GM13976 (cell line): ENCODE results near the gene RPLP2.

ENCODE experiments used
- DNase-seq: peaks from one replicate; pipeline ENCODE4 v3.0.0; 2012; ENCODE audit warnings: low spot score
- in situ Hi-C: fragments of 300-500 bp; cut with MboI; formaldehyde crosslinking; loops from one replicate; pipeline ENCODE4 v1.12.0; 2022; ENCODE audit warnings: low sequenced_read_pairs, mixed read lengths, inconsistent platforms; ENCODE audit not compliant: unreplicated experiment
- TF ChIP-seq, protein P1 (sequence below): IDR thresholded peaks from 2 replicates; pipeline ENCODE4 v1.5.1; 2012; ENCODE audit warnings: borderline replicate concordance, mild to moderate bottlenecking; ENCODE audit not compliant: insufficient read depth; ENCODE audit errors: extremely low read depth, missing control alignments, control extremely low read depth

RPLP2 gene

DNA sequence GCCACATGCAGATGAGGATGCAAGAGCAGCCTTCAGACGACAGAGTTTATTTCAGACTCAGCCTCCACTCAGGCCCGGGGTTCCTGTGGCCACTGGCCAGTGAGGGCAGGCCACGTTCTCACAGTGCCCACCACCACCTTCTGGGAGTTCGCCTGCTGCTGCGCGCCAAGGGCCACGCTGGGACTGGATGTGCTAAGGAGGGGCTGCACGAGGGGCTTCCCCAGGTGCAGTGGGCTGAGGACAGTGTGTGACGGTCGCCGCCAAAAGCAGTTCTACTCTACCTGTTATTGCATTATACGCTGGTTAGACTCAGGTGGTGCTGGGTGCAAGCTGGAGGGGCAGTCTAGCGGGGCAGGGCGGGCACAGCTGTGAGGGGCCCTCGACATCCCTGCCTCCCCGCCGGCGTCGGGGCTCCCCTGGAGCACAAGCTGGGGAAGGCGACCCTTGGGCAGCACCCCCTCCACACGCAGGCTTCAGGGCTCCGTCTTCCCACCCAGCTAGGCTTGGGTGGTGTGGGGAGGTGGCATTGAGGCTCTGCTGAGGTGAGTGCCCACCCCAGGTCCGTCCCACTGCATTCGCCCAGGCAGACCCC lies 22.6 kb upstream of the RPLP2 start:
- in situ Hi-C loops, result no loop called here
- no peak for DNase-seq
- TF ChIP-seq, protein P1, sequence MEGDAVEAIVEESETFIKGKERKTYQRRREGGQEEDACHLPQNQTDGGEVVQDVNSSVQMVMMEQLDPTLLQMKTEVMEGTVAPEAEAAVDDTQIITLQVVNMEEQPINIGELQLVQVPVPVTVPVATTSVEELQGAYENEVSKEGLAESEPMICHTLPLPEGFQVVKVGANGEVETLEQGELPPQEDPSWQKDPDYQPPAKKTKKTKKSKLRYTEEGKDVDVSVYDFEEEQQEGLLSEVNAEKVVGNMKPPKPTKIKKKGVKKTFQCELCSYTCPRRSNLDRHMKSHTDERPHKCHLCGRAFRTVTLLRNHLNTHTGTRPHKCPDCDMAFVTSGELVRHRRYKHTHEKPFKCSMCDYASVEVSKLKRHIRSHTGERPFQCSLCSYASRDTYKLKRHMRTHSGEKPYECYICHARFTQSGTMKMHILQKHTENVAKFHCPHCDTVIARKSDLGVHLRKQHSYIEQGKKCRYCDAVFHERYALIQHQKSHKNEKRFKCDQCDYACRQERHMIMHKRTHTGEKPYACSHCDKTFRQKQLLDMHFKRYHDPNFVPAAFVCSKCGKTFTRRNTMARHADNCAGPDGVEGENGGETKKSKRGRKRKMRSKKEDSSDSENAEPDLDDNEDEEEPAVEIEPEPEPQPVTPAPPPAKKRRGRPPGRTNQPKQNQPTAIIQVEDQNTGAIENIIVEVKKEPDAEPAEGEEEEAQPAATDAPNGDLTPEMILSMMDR, result no peak

DNA sequence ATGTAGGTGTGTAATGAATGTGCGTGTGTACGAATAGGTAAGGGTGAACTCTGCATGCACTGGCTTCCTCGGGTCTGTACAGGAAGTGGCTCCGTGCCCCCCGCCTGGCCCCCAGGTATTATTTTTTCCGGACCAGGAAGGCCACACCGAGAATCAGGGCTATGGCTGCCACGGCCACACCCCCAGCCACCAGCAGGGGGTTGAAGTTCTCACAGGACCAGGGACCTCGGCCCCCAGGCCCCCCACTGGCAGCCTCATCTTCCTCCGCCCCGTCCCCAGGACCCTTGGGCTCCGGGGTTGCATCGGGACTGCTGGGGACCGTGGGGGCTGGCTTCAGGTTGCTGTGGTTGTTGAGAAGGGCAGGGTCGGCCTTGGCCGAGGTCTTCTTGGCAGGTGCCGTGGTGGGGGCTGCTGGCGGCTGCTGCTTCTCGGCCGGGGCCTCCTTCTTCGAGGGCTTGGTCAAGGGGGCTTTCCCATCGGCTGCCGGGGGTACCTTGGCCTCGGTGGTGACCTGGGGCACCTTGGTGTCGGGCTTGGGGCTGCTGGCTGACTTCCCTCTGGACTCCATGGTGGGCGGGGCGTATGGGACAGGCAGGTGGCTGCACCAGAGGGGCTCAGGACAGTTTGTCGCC lies 21.6 kb upstream of the RPLP2 start:
- no peak for DNase-seq
- TF ChIP-seq, protein P1, result no peak
- in situ Hi-C loops, result no loop called here

DNA sequence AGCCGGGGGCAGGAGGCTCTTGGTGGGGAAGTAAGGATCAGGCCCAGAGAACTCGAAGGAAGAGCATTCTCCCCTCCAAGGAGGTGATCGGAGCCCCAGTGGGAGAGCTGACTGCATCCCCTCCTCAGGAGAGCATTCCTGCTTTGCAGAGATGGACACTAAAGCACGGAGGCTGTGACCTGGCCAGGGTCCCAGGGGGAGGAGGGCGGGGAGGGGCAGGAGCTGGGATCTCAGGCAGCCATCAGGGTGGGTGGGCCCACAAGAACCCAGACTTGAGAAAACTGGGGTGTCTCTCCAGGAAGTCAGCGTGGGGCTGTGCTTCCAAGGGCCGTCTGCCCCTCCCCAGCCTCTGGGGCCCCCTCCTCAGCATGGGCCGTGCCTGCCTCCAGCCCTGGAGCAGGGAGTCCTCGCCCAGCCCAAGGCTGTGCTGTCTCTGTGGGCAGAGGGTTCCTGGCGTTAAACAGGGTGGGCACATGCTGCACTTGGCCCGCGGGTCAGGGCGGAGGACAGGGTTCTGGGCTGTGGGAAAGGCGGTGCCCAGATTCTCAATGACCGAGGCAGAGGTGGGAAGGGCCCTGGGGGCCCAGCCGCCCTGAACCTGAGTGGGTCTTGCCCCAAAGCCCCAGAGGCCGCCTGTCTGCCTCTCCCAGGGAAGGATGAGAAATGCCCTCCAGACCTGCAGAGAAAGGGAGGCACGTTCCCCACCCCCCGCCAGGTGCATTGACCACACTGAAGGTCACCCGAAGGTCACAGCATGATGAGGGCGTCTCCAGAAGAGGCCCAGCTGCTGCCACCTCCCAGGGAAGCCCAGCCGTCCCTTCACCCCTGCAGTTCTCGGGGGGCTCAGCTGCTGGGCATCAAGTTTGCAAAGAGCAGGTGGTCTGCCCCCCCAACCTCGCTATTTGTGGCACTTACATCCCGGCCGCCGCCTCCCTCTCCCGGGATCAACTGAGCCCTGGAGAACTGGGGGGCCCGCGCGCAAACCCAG lies 20.5 kb upstream of the RPLP2 start:
- in situ Hi-C loops, result no loop called here
- DNase-seq, result no peak
- TF ChIP-seq, protein P1, result no peak

DNA sequence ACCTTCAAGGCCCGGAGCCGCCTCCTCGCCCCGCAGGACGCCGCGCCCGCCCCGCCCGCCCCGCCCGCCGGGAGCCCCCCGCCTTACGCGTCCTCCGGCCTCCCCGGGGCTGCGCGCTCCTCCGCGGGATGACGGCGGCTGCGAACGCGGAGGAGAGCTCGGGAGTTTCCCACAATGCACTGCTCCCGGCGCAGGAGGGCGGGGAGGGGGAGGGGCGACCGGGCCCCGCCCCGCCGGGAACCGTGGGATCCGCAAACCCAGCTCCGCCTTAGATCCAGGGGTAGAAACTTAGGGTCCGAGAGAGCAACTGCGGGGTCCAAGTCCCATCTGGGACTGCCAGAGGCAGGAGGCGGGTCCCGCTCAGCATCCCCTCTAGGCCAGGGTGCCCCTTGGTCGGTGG lies 19.8 kb upstream of the RPLP2 start, which contains the start of gene CEND1:
Gene CEND1, minus strand, starts transcription at position 148 of the 400 bp plus-strand sequence. CDS start 1,514 bp downstream, outside the sequence.
- TF ChIP-seq, protein P1, result no peak
- DNase-seq, result peak; percentile 83
- in situ Hi-C loops, result no loop called here

DNA sequence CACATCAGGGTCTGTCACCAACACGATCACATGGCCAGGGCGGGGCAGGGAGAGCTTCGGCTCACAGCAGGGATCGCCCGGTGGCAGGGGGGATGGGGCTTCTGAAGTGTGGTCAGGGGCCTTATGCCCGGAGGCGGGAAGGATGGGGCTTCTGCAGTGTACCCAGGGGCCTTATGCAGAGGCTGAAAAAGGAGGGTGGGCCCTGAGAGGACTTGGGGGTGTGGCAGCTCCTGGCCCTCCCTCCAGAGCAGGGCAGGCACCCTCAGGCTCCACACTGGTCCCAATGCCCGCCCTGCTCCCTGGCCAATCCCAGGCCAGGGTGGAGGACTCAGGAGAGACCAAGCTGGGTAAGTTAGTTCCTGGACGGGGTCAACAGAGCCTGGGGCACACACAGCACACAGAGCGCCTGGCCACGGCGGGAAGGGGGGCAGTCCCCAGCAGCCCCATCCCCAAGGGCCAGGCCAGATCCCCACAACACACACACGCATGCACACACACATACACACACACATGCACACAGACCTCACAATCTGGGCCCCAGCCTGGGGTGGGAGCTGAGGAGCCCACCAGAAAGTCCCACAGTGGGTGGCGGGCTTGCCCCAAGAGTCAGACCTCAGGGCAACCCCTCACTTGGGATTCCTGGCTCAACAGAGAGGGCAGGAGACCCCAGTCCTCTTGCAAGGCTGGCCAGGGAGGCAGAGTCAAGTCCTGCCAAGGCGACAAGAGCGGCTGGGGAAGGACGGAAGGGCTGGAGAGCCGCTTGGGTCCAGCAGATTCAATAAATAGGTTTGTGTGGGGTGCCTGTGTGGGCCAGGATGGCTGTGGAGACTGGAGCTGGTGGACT lies 18.8 kb upstream of the RPLP2 start:
- in situ Hi-C loops, result no loop called here
- TF ChIP-seq, protein P1, result no peak

More for the DNA sequence above, 18.8 kb upstream of the RPLP2 start:
- DNase-seq, result no peak
